K562 (cell line): ENCODE data around the gene SON. TPM values are rescaled to one million over a fixed set of nuclear protein-coding genes. Genes with fewer than 3 reads are reported as not detected.

ENCODE experiments used
- BDP1 ChIP-seq: IDR thresholded peaks from 3 replicates; pipeline ENCODE4 v1.6.1; 2011; ENCODE audit not compliant: insufficient read length, insufficient read depth
- CBX1 ChIP-seq: sonication (generic); IDR thresholded peaks from 2 replicates; pipeline ENCODE4 v1.6.1; 2016; ENCODE audit warnings: antibody characterized with exemption, low read depth, mild to moderate bottlenecking
- HOXB6 ChIP-seq: fragments of 250-450 bp; sonication (Bioruptor Pico); IDR thresholded peaks from 2 replicates; pipeline ENCODE4 v1.5.1; 2022; ENCODE audit warnings: mild to moderate bottlenecking, borderline replicate concordance
- KAT2B ChIP-seq: IDR thresholded peaks from one replicate; pipeline ENCODE4 v1.6.1; 2012; ENCODE audit warnings: low read depth, mild to moderate bottlenecking, control low read depth, inconsistent platforms, low read length, moderate library complexity
- NFE2 ChIP-seq: IDR thresholded peaks from 2 replicates; pipeline ENCODE4 v1.6.1; 2014; ENCODE audit warnings: antibody characterized with exemption, low read depth
- PHB2 ChIP-seq: fragments of 450-650 bp; IDR thresholded peaks from 2 replicates; pipeline ENCODE4 v1.6.1; 2017; ENCODE audit warnings: low read depth
- POLR3A ChIP-seq: IDR thresholded peaks from 2 replicates; pipeline ENCODE4 v1.6.1; 2011; ENCODE audit warnings: borderline replicate concordance, mild to moderate bottlenecking, moderate library complexity; ENCODE audit not compliant: insufficient read length, insufficient read depth; ENCODE audit errors: extremely low read depth
- SAFB2 ChIP-seq: fragments of 200-400 bp; formaldehyde crosslinking; IDR thresholded peaks from 2 replicates; pipeline ENCODE4 v1.6.1; 2018; ENCODE audit warnings: borderline replicate concordance, low read length, low read depth, moderate library complexity; ENCODE audit not compliant: severe bottlenecking
- SMAD4 ChIP-seq: fragments of 250-450 bp; sonication (Bioruptor Pico); conservative IDR thresholded peaks from 2 replicates; pipeline ENCODE4 v1.8.0; 2021; ENCODE audit warnings: inconsistent platforms, mild to moderate bottlenecking, moderate library complexity
- SMC3 ChIP-seq: conservative IDR thresholded peaks from 2 replicates; pipeline ENCODE4 v1.6.1; 2011; ENCODE audit warnings: low read depth, low read length, improper control_type of control experiment; ENCODE audit not compliant: insufficient read depth
- polyA plus RNA-seq, 8 experiments: library from polyadenylated mRNA; depleted of rRNA in 4 of 8; stranded (reverse) in 5 of 8; unstranded in 3 of 8; fragments of >200 nt; fragmentation: Nextera tagmentation in 2 of 8; fragmentation: Illumina TruSeq in 1 of 8; extraction: Ambion mirVana in 2 of 8; extraction: Trizol in 1 of 8; gene quantifications; 2 replicates each; pipeline versions ENCODE4 v1.2.1 to v1.2.3, GENCODE V29; 2011 to 2014; ENCODE audit warnings: inconsistent platforms in 1 of 8, missing spikeins in 1 of 8
- total RNA-seq, 7 experiments: library from RNA; depleted of rRNA in 6 of 7; stranded (reverse); fragments of >200 nt in 6 of 7; fragmentation: Illumina TruSeq in 2 of 7; extraction: Trizol in 2 of 7; gene quantifications; 2 replicates each; pipeline versions ENCODE4 v1.2.1 to v1.2.3, GENCODE V29; 2011 to 2021; ENCODE audit warnings: low replicate concordance in 1 of 7
- TF ChIP-seq, protein P1 (sequence below): fragments of 250-450 bp; sonication (Bioruptor Pico); IDR thresholded peaks from 2 replicates; pipeline ENCODE4 v1.4.0; 2020; ENCODE audit warnings: mild to moderate bottlenecking, moderate library complexity
- TF ChIP-seq, protein P2 (sequence below): fragments of 150-350 bp; IDR thresholded peaks from 2 replicates; pipeline ENCODE4 v1.6.1; 2014; ENCODE audit warnings: low read depth, mild to moderate bottlenecking, low read length, borderline replicate concordance
- TF ChIP-seq, protein P3 (sequence below), 3 experiments: fragments of 200-800 bp in 1 of 3; fragments of 250-450 bp in 1 of 3; fragments of 450-650 bp in 1 of 3; sonication (Bioruptor Pico) in 1 of 3; sonication (Bioruptor generic) in 1 of 3; formaldehyde crosslinking in 1 of 3; IDR thresholded peaks; 2 replicates each; pipeline versions ENCODE4 v1.6.1 to v1.8.0; 2016 to 2022; ENCODE audit warnings: mild to moderate bottlenecking in 2 of 3, missing genetic modification characterization in 2 of 3, missing compliant biosample characterization in 1 of 3, moderate library complexity in 1 of 3
- TF ChIP-seq, protein P4 (sequence below): fragments of 150-350 bp; conservative IDR thresholded peaks from 2 replicates; pipeline ENCODE4 v1.6.1; 2014; ENCODE audit warnings: low read length

The SON gene
- total and polyA plus RNA-seq, 9 of the 15 experiments (the other 6 are each of a cell fraction or from before 2014, with no cell fraction given) = 105 to 742 (median 187) TPM

DNA sequence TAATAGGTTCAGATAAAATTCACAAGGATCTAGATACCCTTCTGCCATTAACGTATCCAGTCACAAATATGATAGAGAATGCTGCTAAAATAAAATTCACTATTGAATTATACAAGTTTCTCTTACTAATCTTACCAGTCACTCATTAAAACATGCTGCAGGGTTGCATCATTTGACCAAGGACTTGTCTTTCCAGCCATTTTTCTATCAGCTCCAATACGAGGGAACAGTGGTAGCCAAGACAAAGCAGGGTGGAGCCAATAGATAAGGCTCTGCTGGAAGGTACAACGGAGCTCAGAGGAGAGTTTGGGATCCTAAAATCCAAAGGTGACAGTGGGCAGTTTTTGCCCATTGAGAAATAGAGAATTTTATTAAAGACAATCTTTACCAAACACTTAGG, 41.6 kb downstream of the SON start (continued):
- TF ChIP-seq, protein P1, sequence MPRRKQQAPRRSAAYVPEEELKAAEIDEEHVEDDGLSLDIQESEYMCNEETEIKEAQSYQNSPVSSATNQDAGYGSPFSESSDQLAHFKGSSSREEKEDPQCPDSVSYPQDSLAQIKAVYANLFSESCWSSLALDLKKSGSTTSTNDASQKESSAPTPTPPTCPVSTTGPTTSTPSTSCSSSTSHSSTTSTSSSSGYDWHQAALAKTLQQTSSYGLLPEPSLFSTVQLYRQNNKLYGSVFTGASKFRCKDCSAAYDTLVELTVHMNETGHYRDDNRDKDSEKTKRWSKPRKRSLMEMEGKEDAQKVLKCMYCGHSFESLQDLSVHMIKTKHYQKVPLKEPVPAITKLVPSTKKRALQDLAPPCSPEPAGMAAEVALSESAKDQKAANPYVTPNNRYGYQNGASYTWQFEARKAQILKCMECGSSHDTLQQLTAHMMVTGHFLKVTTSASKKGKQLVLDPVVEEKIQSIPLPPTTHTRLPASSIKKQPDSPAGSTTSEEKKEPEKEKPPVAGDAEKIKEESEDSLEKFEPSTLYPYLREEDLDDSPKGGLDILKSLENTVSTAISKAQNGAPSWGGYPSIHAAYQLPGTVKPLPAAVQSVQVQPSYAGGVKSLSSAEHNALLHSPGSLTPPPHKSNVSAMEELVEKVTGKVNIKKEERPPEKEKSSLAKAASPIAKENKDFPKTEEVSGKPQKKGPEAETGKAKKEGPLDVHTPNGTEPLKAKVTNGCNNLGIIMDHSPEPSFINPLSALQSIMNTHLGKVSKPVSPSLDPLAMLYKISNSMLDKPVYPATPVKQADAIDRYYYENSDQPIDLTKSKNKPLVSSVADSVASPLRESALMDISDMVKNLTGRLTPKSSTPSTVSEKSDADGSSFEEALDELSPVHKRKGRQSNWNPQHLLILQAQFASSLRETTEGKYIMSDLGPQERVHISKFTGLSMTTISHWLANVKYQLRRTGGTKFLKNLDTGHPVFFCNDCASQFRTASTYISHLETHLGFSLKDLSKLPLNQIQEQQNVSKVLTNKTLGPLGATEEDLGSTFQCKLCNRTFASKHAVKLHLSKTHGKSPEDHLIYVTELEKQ = no peak
- TF ChIP-seq, protein P2, sequence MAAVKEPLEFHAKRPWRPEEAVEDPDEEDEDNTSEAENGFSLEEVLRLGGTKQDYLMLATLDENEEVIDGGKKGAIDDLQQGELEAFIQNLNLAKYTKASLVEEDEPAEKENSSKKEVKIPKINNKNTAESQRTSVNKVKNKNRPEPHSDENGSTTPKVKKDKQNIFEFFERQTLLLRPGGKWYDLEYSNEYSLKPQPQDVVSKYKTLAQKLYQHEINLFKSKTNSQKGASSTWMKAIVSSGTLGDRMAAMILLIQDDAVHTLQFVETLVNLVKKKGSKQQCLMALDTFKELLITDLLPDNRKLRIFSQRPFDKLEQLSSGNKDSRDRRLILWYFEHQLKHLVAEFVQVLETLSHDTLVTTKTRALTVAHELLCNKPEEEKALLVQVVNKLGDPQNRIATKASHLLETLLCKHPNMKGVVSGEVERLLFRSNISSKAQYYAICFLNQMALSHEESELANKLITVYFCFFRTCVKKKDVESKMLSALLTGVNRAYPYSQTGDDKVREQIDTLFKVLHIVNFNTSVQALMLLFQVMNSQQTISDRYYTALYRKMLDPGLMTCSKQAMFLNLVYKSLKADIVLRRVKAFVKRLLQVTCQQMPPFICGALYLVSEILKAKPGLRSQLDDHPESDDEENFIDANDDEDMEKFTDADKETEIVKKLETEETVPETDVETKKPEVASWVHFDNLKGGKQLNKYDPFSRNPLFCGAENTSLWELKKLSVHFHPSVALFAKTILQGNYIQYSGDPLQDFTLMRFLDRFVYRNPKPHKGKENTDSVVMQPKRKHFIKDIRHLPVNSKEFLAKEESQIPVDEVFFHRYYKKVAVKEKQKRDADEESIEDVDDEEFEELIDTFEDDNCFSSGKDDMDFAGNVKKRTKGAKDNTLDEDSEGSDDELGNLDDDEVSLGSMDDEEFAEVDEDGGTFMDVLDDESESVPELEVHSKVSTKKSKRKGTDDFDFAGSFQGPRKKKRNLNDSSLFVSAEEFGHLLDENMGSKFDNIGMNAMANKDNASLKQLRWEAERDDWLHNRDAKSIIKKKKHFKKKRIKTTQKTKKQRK = no peak
- TF ChIP-seq, protein P3, sequence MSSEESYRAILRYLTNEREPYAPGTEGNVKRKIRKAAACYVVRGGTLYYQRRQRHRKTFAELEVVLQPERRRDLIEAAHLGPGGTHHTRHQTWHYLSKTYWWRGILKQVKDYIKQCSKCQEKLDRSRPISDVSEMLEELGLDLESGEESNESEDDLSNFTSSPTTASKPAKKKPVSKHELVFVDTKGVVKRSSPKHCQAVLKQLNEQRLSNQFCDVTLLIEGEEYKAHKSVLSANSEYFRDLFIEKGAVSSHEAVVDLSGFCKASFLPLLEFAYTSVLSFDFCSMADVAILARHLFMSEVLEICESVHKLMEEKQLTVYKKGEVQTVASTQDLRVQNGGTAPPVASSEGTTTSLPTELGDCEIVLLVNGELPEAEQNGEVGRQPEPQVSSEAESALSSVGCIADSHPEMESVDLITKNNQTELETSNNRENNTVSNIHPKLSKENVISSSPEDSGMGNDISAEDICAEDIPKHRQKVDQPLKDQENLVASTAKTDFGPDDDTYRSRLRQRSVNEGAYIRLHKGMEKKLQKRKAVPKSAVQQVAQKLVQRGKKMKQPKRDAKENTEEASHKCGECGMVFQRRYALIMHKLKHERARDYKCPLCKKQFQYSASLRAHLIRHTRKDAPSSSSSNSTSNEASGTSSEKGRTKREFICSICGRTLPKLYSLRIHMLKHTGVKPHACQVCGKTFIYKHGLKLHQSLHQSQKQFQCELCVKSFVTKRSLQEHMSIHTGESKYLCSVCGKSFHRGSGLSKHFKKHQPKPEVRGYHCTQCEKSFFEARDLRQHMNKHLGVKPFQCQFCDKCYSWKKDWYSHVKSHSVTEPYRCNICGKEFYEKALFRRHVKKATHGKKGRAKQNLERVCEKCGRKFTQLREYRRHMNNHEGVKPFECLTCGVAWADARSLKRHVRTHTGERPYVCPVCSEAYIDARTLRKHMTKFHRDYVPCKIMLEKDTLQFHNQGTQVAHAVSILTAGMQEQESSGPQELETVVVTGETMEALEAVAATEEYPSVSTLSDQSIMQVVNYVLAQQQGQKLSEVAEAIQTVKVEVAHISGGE (CRISPR knock-in tag; IDR thresholded peaks at IDR 0.05) = no peak
- TF ChIP-seq SAFB2 (no peak), NFE2 (no peak), KAT2B (no peak), SMC3 (no peak), HOXB6 (CRISPR knock-in tag) (no peak), SMAD4 (peak; percentile 72; the same call in 1 of the 2 replicates), CBX1 (no peak), BDP1 (no peak), POLR3A (no peak), PHB2 (no peak)
- TF ChIP-seq, protein P4, sequence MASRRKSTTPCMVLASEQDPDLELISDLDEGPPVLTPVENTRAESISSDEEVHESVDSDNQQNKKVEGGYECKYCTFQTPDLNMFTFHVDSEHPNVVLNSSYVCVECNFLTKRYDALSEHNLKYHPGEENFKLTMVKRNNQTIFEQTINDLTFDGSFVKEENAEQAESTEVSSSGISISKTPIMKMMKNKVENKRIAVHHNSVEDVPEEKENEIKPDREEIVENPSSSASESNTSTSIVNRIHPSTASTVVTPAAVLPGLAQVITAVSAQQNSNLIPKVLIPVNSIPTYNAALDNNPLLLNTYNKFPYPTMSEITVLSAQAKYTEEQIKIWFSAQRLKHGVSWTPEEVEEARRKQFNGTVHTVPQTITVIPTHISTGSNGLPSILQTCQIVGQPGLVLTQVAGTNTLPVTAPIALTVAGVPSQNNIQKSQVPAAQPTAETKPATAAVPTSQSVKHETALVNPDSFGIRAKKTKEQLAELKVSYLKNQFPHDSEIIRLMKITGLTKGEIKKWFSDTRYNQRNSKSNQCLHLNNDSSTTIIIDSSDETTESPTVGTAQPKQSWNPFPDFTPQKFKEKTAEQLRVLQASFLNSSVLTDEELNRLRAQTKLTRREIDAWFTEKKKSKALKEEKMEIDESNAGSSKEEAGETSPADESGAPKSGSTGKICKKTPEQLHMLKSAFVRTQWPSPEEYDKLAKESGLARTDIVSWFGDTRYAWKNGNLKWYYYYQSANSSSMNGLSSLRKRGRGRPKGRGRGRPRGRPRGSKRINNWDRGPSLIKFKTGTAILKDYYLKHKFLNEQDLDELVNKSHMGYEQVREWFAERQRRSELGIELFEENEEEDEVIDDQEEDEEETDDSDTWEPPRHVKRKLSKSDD = no peak
